Endometrial microvascular endothelial cells (primary cell): ENCODE measurements around the gene PYCARD. TPM values are rescaled to one million over a fixed set of nuclear protein-coding genes. Genes with fewer than 3 reads are reported as not detected.
"Not testable (repeated sequence)": the region's sequence is repeated elsewhere in the genome, so short reads cannot be mapped to it uniquely, and the experiment has no call there.

Experiments
- in situ Hi-C: cut with HindIII; loops from 2 replicates; pipeline ENCODE4 v1.10.0; 2017; ENCODE audit warnings: low sequenced_read_pairs, low pct_unique_long_range_greater_than_20kb; ENCODE audit errors: inconsistent ontology term
- total RNA-seq: library from RNA; depleted of rRNA; stranded (reverse); fragments of >200 nt; gene quantifications from one replicate; pipeline ENCODE4 v1.2.3, GENCODE V29; 2015; ENCODE audit errors: inconsistent ontology term

PYCARD gene
- total RNA-seq = 21.2 TPM

DNA sequence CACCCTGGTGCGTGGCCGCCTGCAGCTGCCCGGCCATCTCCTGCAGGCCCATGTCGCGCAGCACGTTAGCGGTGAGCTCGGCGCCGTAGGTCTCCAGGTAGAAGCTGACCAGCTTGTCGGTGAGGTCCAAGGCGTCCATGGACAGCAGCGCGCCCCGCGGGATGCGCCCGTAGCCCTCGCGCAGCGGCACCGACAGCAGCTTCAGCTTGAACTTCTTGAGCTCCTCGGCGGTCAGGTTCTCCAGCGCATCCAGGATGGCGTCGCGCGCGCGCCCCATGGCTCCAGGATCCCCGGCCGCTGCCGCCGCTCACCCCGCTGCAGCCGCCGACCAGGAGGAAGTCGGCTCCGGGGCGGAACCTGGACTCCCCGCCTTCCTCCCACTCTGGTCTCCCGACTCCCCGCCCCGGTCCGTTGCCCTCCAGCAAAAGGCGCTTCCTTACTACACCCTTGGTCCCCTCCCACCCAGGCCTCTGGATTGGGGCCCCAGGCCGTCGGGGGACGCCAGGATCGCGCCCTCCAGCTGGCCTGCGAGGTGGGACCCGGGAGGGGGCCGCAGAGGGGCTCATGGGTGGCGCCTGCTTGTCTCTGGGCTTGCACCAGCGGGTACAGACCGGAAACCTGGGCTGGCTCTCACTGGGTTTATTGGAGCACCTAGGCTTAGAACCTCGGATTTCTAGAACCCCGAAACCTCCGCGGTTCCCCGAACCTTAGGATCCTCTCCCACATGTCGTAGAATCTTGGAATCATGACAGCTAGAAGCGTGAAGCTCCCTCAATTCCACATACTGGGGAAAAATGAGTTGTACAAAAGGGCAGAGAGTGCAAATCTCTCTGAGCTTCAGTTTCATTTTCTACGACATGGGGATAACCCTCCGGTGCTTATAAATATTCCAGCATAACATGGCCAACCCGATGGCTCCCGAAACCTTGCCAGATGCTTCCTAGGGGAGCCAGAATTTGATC, at the start of gene PYCARD:
TSS of gene PYCARD (minus strand) at position 347 of the 962 bp plus-strand sequence. CDS start at position 277, 70 bp downstream.
- in situ Hi-C loops = no loop called here

DNA sequence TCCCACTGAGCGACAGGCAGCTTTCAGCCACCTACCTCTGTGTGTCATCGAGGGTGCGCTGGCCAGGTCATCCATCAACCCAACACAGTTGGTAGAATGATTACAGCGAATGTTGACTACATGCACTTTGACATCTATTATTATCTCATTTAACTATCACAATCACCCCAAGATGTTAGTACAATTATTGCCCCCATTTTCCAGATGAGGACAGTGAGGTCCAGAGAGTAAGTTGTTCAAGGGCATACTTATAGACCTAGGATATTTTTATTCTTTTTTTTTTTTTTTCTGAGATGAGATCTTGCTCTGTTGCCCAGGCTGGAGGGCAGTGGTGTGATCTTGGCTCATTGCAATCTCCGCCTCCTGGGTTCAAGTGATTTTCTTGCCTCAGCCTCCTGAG, 48.9 kb upstream of the PYCARD start:
- in situ Hi-C loops = no loop called here

DNA sequence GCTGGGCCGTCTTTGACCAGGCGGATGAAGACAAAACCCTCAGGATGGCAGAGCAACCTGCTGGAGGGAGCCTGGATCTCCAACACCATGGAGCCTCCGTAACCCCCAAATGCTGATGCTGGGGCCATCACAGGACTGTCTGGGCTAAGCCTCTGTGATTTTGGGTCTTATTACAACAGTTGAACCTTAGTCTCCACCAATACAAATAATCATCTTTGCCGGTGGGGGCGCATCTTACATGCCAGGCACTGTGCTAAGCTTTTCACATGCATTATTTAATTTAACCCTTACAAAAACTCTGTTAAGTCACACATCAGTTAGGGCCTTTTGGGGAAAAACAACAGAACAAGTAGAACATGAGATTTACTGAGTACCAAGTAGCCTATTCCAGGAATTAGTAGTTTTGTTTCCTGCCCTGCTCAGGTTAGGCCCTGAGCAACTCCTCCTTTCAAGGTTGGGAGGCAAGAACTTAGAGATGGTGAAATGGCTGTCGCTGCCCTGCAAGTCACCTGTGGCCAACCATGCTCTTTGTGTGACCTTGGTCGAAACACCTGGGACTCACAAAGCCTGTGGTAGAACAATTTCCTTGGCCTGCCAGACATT, 48.3 kb upstream of the PYCARD start:
- in situ Hi-C loops = no loop called here

DNA sequence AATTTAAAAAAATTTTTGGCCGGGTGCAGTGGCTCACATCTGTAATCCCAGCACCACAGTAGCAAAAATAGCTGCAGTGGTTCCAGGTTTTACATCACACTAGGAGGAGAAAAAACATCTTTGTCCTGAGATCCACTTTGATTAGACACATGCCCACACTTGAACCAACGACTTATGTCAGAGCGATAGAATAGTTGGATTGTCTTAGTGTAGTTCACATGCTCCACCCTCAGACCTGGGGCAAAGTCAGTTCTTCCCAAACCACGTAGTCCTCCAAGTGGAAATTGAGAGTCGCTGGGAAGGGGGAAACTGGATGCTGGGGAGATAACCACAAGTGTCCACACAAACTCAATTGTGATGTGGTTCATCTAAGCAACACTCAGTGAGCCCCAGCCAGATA, 45.8 kb upstream of the PYCARD start:
- in situ Hi-C loops = no loop called here

DNA sequence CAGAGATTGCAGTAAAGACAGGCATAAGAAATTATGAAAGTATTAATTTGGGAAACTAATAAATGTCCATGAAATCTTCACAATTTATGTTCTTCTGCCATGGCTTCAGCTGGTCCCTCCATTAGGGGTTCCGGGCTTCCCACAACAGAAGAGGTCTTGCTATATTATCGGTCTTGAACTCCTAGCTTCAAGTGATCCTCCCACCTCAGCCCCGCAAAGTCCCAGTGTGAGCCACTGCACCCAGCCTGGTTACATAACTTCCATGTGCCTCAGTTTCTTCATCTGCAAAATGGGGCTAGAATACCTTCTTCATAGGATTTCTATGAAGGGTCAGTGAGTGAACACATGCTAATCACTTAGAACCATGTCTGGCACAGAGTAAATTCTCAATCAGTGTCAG, 43.7 kb upstream of the PYCARD start:
- in situ Hi-C loops = no loop called here

DNA sequence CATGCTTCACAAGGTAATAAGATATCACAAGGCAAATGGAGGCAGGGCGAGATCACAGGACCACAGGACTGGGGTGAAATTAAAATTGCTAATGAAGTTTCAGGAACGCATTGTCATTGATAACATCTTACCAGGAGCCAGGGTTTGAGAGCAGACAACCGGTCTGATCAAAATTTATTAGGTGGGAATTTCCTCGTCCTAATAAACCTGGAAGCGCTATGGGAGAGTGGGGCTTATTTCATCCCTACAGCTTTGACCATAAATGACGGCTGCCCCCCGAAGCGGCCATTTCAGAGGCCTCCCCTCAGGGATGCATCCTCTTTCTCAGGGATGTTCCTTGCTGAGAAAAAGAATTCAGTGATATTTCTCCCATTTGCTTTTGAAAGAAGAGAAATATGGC, 43.0 kb upstream of the PYCARD start:
- in situ Hi-C loops = not testable (repeated sequence)

DNA sequence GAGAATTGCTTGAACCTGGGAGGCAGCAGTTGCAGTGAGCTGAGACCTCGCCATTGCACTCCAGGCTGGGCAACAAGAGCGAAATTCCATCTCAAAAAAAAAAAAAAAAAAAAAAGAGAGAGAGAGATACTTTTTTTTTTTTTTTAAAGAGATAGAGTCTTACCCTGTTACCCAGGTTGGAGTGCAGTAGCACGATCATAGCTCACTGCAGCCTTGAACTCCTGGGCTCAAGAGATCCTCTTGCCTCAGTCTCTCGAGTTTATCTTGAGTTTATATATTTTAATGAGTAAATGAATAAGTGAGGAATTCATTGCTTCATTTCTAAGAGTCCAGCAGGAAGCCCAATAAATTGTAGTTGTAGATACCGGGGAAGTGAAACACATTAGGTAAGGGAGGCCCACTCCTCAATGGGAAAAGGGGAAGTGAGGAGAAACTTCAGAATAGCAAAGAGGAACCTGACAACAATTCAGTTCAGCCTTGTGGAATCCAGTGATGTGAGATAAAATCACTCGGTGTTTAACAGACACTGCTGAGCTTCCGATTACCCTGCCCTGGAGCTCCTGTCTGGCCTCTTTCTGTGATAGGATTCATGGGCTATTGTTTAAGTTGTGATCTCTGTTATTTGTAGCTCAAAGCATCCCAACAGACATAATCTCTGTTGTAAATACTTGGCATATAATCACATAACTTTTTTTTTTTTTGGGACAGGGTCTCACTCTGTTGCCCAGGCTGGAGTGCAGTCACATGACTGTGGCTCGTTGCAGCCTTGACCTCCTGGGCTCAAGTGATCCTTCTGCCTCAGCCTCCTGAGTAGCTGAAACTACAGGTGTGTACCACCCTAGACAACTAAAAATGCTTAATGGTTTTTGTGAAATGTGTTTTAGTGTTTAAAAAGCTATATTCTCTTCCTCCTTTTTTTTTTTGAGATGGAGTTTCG, 41.4 kb upstream of the PYCARD start:
- in situ Hi-C loops = no loop called here

DNA sequence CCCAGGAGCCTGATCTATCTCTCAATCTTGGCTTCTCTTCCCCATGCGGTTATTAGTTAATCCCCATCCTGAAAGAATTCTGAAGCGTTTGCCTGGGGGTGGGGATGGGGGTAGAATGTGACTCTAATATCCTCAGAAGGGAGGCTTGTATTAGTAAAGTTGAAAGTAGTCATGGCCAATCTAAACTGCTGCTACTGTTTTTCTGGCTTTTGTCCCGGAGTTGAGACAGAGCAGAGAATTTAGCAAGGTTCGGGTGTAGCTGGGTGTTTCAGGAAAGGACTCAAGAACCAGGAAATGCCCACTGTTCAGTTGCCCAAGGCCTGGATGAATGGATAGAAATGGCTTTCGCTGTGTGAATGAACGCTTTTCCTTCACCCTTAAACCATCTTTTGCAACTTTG, 39.6 kb upstream of the PYCARD start:
- in situ Hi-C loops = no loop called here

DNA sequence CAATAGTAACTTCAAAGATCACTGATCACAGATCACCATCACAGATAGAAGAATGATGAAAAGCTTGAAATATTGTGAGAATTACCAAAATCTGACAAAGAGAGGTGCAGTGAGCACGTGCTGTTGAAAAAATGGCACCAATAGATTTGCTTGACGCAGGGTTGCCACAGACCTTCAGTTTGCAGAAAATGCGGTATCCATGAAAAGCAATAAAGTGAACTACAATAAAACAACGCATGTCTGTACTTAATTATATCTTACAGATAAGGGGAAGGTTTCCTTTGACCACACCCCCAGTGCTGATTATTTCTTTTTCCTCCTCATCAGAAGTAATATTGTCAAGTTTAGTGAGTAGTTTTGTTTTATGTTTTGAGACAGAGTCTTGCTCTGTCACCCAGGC, 35.5 kb upstream of the PYCARD start:
- in situ Hi-C loops = no loop called here

DNA sequence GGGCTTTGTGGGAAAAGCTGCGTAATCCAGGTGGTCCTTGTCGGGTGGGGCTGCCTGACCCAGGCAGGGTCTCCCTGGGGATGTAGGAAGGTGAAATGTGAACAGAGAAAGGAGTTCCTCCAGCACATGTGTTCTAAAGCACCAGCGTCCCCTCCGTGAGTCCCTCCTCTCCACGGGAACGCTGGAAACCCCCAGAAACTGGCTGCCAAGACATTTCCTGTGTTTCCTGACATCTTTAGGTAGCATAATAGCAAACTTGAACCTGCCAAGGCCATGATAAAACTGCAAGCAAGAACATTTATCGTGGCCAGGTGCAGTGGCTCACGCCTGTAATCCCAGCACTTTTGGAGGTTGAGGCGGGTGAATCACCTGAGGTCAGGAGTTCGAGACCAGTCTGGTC, 26.9 kb upstream of the PYCARD start:
- in situ Hi-C loops = no loop called here

DNA sequence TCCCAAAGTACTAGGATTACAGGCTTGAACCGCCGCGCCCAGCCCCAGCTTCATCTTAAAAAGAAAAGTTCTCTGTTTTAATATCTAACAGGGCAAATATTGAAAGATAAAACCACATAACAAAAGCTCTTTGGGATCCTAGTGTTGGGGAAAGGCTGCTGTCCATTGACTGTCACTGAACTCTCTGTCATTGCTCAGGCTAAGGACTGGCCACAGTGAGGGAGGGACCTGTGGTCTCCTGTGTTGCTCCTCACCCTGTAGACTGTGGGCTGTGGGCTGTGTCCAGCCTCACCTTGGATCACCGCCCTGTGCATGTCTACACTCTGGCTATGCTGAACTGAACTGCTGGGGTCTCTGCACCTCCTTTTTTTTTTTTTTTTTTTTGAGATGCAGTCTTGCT, 25.6 kb upstream of the PYCARD start:
- in situ Hi-C loops = no loop called here

DNA sequence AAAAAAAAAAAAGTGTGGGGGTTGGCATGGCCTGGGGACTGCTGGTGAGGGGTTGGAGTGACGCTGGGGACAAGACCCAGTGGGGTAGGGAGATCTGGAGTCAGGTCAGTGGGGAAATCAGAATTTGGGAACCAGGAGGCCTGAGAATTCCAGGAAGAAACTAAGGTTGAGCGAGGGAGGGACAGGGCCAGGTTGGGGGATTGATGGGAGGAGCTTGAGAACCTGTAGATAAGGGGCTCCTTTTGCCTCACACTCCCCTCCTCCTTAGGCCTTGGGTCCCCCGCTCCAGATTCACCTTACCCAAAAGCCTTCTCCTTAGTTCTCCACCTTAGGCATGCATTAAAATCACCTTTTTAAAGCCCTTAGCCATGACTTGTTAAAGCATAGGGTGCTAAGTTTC, 22.6 kb upstream of the PYCARD start:
- in situ Hi-C loops = no loop called here

DNA sequence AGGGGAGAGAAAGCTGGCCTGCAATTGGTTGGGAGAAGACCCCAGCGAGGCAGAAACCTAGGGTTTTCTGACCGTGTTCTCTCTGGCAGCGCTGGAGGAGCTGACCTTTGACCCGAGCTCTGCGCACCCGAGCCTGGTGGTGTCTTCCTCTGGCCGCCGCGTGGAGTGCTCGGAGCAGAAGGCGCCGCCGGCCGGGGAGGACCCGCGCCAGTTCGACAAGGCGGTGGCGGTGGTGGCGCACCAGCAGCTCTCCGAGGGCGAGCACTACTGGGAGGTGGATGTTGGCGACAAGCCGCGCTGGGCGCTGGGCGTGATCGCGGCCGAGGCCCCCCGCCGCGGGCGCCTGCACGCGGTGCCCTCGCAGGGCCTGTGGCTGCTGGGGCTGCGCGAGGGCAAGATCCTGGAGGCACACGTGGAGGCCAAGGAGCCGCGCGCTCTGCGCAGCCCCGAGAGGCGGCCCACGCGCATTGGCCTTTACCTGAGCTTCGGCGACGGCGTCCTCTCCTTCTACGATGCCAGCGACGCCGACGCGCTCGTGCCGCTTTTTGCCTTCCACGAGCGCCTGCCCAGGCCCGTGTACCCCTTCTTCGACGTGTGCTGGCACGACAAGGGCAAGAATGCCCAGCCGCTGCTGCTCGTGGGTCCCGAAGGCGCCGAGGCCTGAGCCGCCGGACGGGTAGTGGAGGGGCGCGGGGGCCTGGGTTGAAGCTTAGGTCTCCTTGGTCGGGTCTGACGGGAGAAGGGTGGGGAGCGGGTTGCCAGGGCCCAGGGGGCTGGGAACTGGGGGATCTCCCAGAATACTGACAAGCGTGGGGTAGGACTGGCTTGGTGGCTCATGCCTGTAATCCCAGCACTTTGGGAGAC, 21.8 kb upstream of the PYCARD start:
- in situ Hi-C loops = no loop called here

DNA sequence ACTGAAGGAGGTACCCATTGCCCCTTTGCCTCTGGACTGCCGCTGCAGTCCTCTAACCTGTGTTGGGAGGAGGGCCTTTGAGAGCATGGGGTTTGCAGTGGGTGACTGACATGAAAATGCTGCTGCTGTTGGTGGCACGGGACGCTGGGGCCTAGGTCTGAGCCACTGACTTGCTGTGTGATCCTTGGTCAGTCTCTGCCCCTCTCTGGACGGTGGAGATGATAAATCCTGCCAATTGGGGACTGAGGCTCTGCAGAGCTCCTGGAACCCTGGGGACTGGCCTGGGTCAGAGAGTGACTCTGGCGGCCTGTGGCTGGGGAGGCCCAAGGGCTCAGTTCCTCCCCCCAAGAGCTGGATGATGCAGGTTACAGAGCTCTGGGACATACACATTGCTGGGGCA, 20.5 kb upstream of the PYCARD start:
- in situ Hi-C loops = no loop called here

DNA sequence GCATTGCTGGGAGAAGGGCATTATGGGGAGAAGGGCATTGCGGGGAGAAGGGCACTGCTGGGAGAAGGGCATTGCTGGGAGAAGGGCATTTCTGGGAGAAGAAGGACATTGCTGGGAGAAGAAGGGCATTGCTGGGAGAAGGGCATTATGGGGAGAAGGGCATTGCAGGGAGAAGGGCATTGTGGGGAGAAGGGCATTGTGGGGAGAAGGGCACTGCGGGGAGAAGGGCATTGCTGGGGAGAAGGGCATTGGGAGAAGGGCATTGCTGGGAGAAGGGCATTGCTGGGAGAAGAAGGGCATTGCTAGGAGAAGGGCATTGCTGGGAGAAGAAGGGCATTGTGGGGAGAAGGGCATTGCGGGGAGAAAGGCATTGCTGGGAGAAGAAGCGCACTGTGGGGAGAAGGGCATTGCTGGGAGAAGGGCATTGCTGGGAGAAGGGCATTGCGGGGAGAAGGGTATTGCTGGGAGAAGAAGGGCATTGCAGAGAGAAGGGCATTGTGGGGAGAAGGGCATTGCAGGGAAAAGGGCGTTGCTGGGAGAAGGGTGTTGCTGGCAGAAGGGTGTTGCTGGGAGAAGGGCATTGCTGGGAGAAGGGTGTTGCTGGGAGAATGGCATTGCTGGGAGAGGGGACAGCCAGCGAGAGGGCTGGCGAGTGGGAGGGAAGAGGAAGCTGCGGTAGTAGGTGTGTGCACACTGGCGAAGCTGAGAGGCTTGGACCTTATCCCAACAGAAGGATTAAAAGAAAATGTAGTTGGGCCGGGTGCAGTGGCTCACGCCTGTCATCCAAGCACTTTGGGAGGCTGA, 19.0 kb upstream of the PYCARD start:
- in situ Hi-C loops = no loop called here

DNA sequence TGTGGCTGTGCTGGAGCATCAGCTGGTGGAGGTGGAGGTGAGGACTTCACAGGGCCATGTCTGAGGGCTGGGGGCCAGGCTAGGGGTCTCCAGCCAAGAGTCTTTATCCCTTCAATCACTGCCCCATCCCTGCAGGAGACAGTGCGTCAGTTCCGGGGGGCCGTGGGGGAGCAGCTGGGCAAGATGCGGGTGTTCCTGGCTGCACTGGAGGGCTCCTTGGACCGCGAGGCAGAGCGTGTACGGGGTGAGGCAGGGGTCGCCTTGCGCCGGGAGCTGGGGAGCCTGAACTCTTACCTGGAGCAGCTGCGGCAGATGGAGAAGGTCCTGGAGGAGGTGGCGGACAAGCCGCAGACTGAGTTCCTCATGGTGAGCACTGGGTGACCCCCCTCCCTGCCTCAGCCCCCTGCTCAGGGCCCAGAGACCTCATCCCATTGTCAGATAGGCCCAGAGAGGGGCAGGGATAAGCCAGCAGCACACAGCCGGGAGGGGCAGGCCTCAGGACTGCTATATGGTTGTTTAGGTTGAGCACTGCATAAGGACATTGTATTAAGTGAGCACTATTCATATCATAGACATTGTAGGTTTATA, 16.7 kb upstream of the PYCARD start:
- in situ Hi-C loops = no loop called here

DNA sequence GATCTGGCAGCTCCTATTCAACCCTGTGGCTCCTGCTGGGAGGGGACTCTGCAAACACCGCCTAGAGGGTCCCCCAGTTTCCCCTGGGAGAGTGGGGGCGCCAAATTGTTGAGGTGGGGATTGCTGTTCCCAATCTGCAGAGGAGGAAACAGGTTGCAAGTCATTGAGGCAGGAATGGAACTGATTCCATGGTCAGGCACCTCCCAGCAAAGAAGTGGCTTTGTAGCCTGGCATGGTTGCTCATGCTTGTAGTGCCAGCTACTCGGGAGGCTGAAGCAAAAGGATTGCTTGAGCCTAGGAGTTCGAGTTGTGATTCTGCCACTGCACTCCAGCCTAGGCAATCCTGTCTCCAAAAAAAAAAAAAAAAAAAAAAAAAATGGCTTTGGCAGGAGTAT, 14.6 kb upstream of the PYCARD start:
- in situ Hi-C loops = no loop called here
